Fibroblast of lung (primary cell): Measurements from ENCODE around the gene CAPS2.

ENCODE experiments used
- EZH2 ChIP-seq: IDR thresholded peaks from 2 replicates; pipeline ENCODE4 v1.5.1; 2012; ENCODE audit warnings: low read length, control low read depth, mild to moderate bottlenecking; ENCODE audit errors: missing control alignments
- TF ChIP-seq, protein P1 (sequence below), 2 donors: IDR thresholded peaks in 1 of 2; conservative IDR thresholded peaks in 1 of 2; 1 replicate in 1 of 2; 2 replicates in 1 of 2; pipeline ENCODE4 v1.5.1; 2011 to 2012; ENCODE audit warnings: low read length in 2 of 2, control low read depth in 1 of 2, inconsistent platforms in 1 of 2, low read depth in 1 of 2, mild to moderate bottlenecking in 1 of 2

DNA sequence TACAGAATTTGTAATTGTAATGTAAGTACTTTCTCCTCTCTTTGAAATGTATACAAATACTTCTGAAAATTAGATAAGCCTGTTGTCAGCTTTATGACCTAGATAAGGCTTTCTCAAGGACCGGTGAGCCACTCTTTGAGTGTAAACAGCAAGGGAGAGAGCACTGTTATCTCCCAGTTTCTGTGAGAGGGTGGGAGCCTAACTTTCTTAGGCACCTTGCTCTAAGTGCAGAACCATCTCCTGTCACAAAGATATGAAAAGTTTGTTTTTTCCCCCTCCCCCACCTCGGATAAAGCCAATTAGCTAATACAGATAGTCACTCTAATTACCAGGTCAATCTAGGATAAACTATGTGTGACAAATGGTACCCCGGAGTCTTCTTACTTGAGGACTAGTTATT is 35.8 kb downstream of the CAPS2 start:
- TF ChIP-seq EZH2, result no peak
- TF ChIP-seq, protein P1, sequence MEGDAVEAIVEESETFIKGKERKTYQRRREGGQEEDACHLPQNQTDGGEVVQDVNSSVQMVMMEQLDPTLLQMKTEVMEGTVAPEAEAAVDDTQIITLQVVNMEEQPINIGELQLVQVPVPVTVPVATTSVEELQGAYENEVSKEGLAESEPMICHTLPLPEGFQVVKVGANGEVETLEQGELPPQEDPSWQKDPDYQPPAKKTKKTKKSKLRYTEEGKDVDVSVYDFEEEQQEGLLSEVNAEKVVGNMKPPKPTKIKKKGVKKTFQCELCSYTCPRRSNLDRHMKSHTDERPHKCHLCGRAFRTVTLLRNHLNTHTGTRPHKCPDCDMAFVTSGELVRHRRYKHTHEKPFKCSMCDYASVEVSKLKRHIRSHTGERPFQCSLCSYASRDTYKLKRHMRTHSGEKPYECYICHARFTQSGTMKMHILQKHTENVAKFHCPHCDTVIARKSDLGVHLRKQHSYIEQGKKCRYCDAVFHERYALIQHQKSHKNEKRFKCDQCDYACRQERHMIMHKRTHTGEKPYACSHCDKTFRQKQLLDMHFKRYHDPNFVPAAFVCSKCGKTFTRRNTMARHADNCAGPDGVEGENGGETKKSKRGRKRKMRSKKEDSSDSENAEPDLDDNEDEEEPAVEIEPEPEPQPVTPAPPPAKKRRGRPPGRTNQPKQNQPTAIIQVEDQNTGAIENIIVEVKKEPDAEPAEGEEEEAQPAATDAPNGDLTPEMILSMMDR (conservative IDR thresholded peaks at IDR 0.05 in 1 of 2, IDR thresholded peaks at IDR 0.05 in 1 of 2; ENCODE audit: low read depth in 1 of 2, low read length in 2 of 2), result no peak
